ENCODE measurements around the gene ADGRG1.

- no peak for TF ChIP-seq CTCF (IDR thresholded peaks at IDR 0.05)
- no peak for TF ChIP-seq REST (IDR thresholded peaks at IDR 0.05; ENCODE audit: insufficient read depth in 1 of 2, low read depth in 2 of 2, low read length in 1 of 2)
- no peak for TF ChIP-seq TCF7L2 (IDR thresholded peaks at IDR 0.05; ENCODE audit: low read depth, low read length)
- TF ChIP-seq POLR2AphosphoS5 (IDR thresholded peaks at IDR 0.05; ENCODE audit: low read depth, low read length): no peak
- no peak for TF ChIP-seq SIN3A (IDR thresholded peaks at IDR 0.05; ENCODE audit: borderline replicate concordance, insufficient read depth, low read depth, low read length)
Observed at GRCh38 chr16:57661510-57661909, 33.1 kb downstream of the ADGRG1 start.
